ENCODE data around the gene PRG3. TPM values are rescaled to one million over a fixed set of nuclear protein-coding genes. Genes with fewer than 3 reads are reported as not detected.

Gene PRG3
- total and polyA plus RNA-seq, 2 donors (not counting 3 experiments of a cell fraction or from before 2014, with no cell fraction given) = not detected

GRCh38 chr11:57399972-57400578, 19.1 kb upstream of the PRG3 start:
- Histone ChIP-seq H3K9ac (replicated peaks; ENCODE audit: extremely low read depth, insufficient read depth, low read length) (no peak overlapping the region), H3K79me2 (ENCODE audit: control insufficient read depth, insufficient read depth, low read length) (no peaks in the 10 kb centered on the region), H3K27me3 (ENCODE audit: control insufficient read depth in 2 of 2, insufficient read depth in 2 of 2, low read length in 2 of 2) (peaks cover 0 to 11% of the 10 kb centered on the region in 2 experiments), H3K4me1 (ENCODE audit: control insufficient read depth, extremely low read depth, insufficient read depth, low read length) (peaks cover 7% of the 10 kb centered on the region), H4K20me1 (replicated peaks; ENCODE audit: control insufficient read depth, extremely low read depth, insufficient read depth, low read length) (no peaks in the 10 kb centered on the region), H3K27ac (ENCODE audit: insufficient read depth, low read depth, low read length) (no peak overlapping the region), H3K9me1 (replicated peaks; ENCODE audit: control insufficient read depth, extremely low read depth, insufficient read depth, low read length) (no peaks in the 10 kb centered on the region), H2AFZ (ENCODE audit: low read depth, low read length) (no peak overlapping the region), H3K4me3 (replicated peaks in 1 of 3; ENCODE audit: insufficient read depth in 1 of 3, low read depth in 1 of 3, low read length in 3 of 3) (no peak overlapping the region), H3K36me3 (ENCODE audit: control insufficient read depth in 2 of 2, extremely low read depth in 1 of 2, insufficient read depth in 2 of 2, low read length in 2 of 2) (no peaks in the 10 kb centered on the region), H3K4me2 (ENCODE audit: insufficient read depth, low read length) (no peak overlapping the region), H3K9me3 (replicated peaks; ENCODE audit: control insufficient read depth, insufficient read depth, low read length) (no peaks in the 10 kb centered on the region)
- intact Hi-C loops (cut with micrococcal nuclease) = no loop called here
- TF ChIP-seq EZH2 (IDR thresholded peaks at IDR 0.05; ENCODE audit: borderline replicate concordance, low read depth, low read length, severe bottlenecking) (no peak), JUN (IDR thresholded peaks at IDR 0.05; ENCODE audit: borderline replicate concordance, insufficient read depth, insufficient read length, low read depth) (no peak), CTCF (IDR thresholded peaks at IDR 0.05; ENCODE audit: extremely low read depth in 1 of 2, insufficient read depth in 1 of 2, low read depth in 1 of 2, low read length in 2 of 2) (no peak), FOS (IDR thresholded peaks at IDR 0.05; ENCODE audit: borderline replicate concordance, insufficient read depth, low read length) (no peak), MAX (IDR thresholded peaks at IDR 0.05; ENCODE audit: insufficient read depth, insufficient read length) (no peak), GATA2 (IDR thresholded peaks at IDR 0.05; ENCODE audit: insufficient read depth, insufficient read length, low read depth, low read length) (no peak), POLR2AphosphoS5 (IDR thresholded peaks at IDR 0.05; ENCODE audit: insufficient read depth, low read depth, low read length) (no peak), MYC (IDR thresholded peaks at IDR 0.05; ENCODE audit: low read depth, low read length) (no peak), POLR2A (IDR thresholded peaks at IDR 0.05; ENCODE audit: low read depth, low read length) (no peak)
- FAIRE-seq = no peak
- DNase-seq (ENCODE audit: low read depth, low spot score) = no peak
- dilution Hi-C loops (cut with MboI; ENCODE audit: extremely low pct_ligation_motif_present, low sequenced_read_pairs) = no loop called here
- POLR2A ChIA-PET = interaction anchor here (0.6 to 0.9 kb wide), 2 partner anchors 64 to 76 kb away, joined by 3 read pairs; partner anchors contain the start of gene SSRP1
- CTCF ChIA-PET = interaction anchor here (0.6 to 1.3 kb wide), 10 partner anchors 12 to 93 kb away, joined by 3 to 4 read pairs (median 3); partner anchors contain the start of gene PRG3
- no TSS peak for BruUV-seq (replicated peaks)

All from endothelial cell of umbilical vein (primary cell).